ENCODE measurements around the gene CCDC87. TPM values are rescaled to one million over a fixed set of nuclear protein-coding genes. Genes with fewer than 3 reads are reported as not detected.

The CCDC87 gene
- total RNA-seq, 1 donor from 2014 or later = 0.21 TPM

GRCh38 chr11:66581261-66581660, 11.6 kb downstream of the CCDC87 start:
- DNase-seq (ENCODE audit: low spot score in 2 of 2) = no peak
- no peaks in the 10 kb centered on the region for H3K27me3 ChIP-seq
- H3K9me3 ChIP-seq = no peaks in the 10 kb centered on the region
- intact Hi-C loops (cut with DNase I) = no loop called here
- no peaks in the 10 kb centered on the region for H3K4me1 ChIP-seq
- H3K36me3 ChIP-seq = no peaks in the 10 kb centered on the region
- no peak for TF ChIP-seq CTCF (IDR thresholded peaks at IDR 0.05)
- H3K27ac ChIP-seq = no peak overlapping the region
- H3K4me3 ChIP-seq = no peak overlapping the region

GRCh38 chr11:66580803-66581202, 12.1 kb downstream of the CCDC87 start:
- DNase-seq (ENCODE audit: low spot score in 2 of 2) = no peak
- no peak for TF ChIP-seq CTCF (IDR thresholded peaks at IDR 0.05)
- intact Hi-C loops (cut with DNase I) = no loop called here
- Histone ChIP-seq H3K27ac (no peak overlapping the region), H3K27me3 (no peaks in the 10 kb centered on the region), H3K36me3 (no peaks in the 10 kb centered on the region), H3K9me3 (no peaks in the 10 kb centered on the region), H3K4me3 (no peak overlapping the region), H3K4me1 (no peaks in the 10 kb centered on the region)

GRCh38 chr11:66579017-66579606, 13.8 kb downstream of the CCDC87 start:
- no peaks in the 10 kb centered on the region for H3K36me3 ChIP-seq
- intact Hi-C loops (cut with DNase I) = loop anchor here (1.0 to 5.0 kb wide), 3 partner anchors 38 to 256 kb away; partner anchors contain the start of gene RBM14
- H3K27me3 ChIP-seq = no peaks in the 10 kb centered on the region
- no peak overlapping the region for H3K27ac ChIP-seq
- peak; percentile 25 to 88 for DNase-seq (ENCODE audit: low spot score in 2 of 2)
- no peaks in the 10 kb centered on the region for H3K4me1 ChIP-seq
- H3K4me3 ChIP-seq = peak overlapping the region in 1 of 2 donors; percentile 26
- TF ChIP-seq CTCF (IDR thresholded peaks at IDR 0.05) = peak; percentile 85 to 92 (median 92)
- no peaks in the 10 kb centered on the region for H3K9me3 ChIP-seq

GRCh38 chr11:66570850-66571180, 22.0 kb downstream of the CCDC87 start:
- intact Hi-C loops (cut with DNase I) = no loop called here
- Histone ChIP-seq H3K36me3 (peaks cover 0 to 2% of the 10 kb centered on the region in 2 donors), H3K9me3 (no peaks in the 10 kb centered on the region), H3K4me1 (peaks cover 3 to 5% of the 10 kb centered on the region in 2 donors), H3K4me3 (no peak overlapping the region), H3K27me3 (no peaks in the 10 kb centered on the region), H3K27ac (no peak overlapping the region)
- no peak for DNase-seq (ENCODE audit: low spot score in 2 of 2)
- TF ChIP-seq CTCF (IDR thresholded peaks at IDR 0.05) = no peak

GRCh38 chr11:66570079-66570849, 22.6 kb downstream of the CCDC87 start:
- no peak for TF ChIP-seq CTCF (IDR thresholded peaks at IDR 0.05)
- Histone ChIP-seq H3K36me3 (peaks cover 0 to 5% of the 10 kb centered on the region in 2 donors), H3K4me1 (peaks cover 3 to 5% of the 10 kb centered on the region in 2 donors), H3K9me3 (no peaks in the 10 kb centered on the region), H3K4me3 (no peak overlapping the region), H3K27ac (no peak overlapping the region), H3K27me3 (no peaks in the 10 kb centered on the region)
- DNase-seq (ENCODE audit: low spot score in 2 of 2) = no peak
- intact Hi-C loops (cut with DNase I) = no loop called here

Data from ascending aorta (tissue), 2 donors.